ENCODE data around the gene CISTR.

CISTR gene

DNA sequence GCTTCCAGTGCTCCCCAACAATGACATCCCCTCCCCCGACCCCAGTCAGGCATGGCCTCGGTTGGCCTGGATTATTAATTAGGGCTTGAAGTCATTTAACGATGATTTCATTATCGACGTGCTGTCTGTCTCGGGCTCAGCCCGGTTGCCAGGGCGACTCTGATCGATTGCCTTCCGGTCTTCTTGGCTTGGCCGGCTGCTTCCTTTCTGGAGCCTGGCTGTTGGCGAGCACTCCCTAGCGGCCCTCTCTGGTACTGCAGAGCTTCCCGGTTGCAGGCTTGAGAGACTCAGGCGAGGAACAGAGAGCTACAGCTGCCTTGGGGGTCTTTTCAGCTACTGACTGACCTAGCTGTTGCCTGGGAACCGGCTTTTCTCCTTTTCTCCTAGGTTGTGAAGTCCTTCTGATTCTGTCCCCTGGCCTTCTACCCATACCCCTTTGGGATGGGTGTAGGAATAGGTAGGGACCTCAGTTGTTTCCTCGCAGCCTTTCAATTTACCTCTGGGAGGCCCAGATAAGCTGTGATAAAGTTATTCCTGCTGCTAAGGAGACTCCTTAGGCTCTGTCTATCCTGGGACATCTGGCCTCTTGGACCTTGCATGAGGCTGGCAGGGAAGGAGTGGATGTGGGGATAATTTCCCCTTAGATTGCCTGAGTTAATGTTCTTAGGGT lies 5.5 kb upstream of the CISTR start:
- H3K4me3 ChIP-seq (replicated peaks; ENCODE audit: low read depth, low read length): no peak overlapping the region
- TF ChIP-seq CTCF (IDR thresholded peaks at IDR 0.05; ENCODE audit: low read length, missing control alignments): peak; percentile 93
- peak; percentile 70 for DNase-seq (ENCODE audit: low read depth)

GRCh38 chr12:53756300-53757100 lies 4.7 kb upstream of the CISTR start:
- no peak for TF ChIP-seq CTCF (IDR thresholded peaks at IDR 0.05; ENCODE audit: low read length, missing control alignments)
- H3K4me3 ChIP-seq (replicated peaks; ENCODE audit: low read depth, low read length): no peak overlapping the region
- DNase-seq (ENCODE audit: low read depth): no peak

GRCh38 chr12:53755893-53756292 lies 4.1 kb upstream of the CISTR start:
- no peak for DNase-seq (ENCODE audit: low read depth)
- TF ChIP-seq CTCF (IDR thresholded peaks at IDR 0.05; ENCODE audit: low read length, missing control alignments): no peak
- no peak overlapping the region for H3K4me3 ChIP-seq (replicated peaks; ENCODE audit: low read depth, low read length)

GRCh38 chr12:53755451-53755891 lies 3.7 kb upstream of the CISTR start:
- DNase-seq (ENCODE audit: low read depth): no peak
- no peak for TF ChIP-seq CTCF (IDR thresholded peaks at IDR 0.05; ENCODE audit: low read length, missing control alignments)
- no peak overlapping the region for H3K4me3 ChIP-seq (replicated peaks; ENCODE audit: low read depth, low read length)

DNA sequence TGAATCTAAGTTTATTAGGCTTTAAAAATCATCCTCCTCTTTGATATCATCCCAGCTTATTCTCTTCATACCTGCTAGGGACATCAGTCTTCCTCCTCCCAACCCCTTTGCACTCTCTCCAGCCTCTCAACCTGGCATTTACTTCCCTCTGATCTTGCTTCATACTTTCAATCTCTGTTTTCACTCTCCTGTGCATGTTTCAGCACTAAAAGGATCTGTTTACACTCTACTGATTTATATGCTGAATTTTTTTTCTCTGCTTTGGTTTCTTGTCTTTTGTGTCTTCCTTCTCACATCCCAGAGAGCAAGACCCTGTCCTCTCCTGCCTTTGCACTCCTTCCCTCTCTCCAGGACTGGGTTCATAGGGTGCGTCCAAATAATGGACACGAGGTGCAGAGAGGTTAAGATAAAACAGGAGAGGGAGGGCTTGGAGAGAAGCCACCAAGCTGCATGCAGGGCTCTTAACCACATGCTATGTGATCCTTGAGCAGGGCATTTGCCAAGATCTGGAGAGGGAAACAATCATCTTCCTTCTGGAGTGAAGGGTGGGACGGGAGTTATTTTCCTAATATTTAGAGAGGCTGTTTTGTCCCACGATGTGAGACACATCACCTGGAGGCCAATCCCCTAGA lies 3.0 kb upstream of the CISTR start:
- DNase-seq (ENCODE audit: low read depth): peak; percentile 49
- H3K4me3 ChIP-seq (replicated peaks; ENCODE audit: low read depth, low read length): no peak overlapping the region
- TF ChIP-seq CTCF (IDR thresholded peaks at IDR 0.05; ENCODE audit: low read length, missing control alignments): no peak

GRCh38 chr12:53754188-53754585 lies 2.4 kb upstream of the CISTR start:
- no peak for TF ChIP-seq CTCF (IDR thresholded peaks at IDR 0.05; ENCODE audit: low read length, missing control alignments)
- no peak overlapping the region for H3K4me3 ChIP-seq (replicated peaks; ENCODE audit: low read depth, low read length)
- no peak for DNase-seq (ENCODE audit: low read depth)
